ENCODE measurements around the gene OR51B6. TPM values are rescaled to one million over a fixed set of nuclear protein-coding genes. Genes with fewer than 3 reads are reported as not detected.

Gene OR51B6
- total and polyA plus RNA-seq, 2 experiments from 2014 or later = not detected

GRCh38 chr11:5303626-5304025, 47.7 kb upstream of the OR51B6 start:
- H3K4me2 ChIP-seq = no peak overlapping the region
- H3K27ac ChIP-seq (ENCODE audit: low read depth) = no peak overlapping the region
- H3K4me1 Mint-ChIP-seq = no peaks in the 10 kb centered on the region
- H4K20me1 ChIP-seq (replicated peaks; ENCODE audit: insufficient read depth) = no peaks in the 10 kb centered on the region; the same call in 1 of the 2 replicates
- no peaks in the 10 kb centered on the region for H3K79me2 ChIP-seq (replicated peaks; ENCODE audit: insufficient read depth)
- H3K4me3 Mint-ChIP-seq = no peak overlapping the region
- H3K4me3 ChIP-seq = no peak overlapping the region
- H2AFZ ChIP-seq = no peak overlapping the region
- no peaks in the 10 kb centered on the region for H3K36me3 ChIP-seq (ENCODE audit: insufficient read depth)
- TF ChIP-seq ZNF114 (CRISPR knock-in tag; IDR thresholded peaks at IDR 0.05) = no peak
- TF ChIP-seq ZNF331 (CRISPR knock-in tag; IDR thresholded peaks at IDR 0.05; ENCODE audit: low read depth) = no peak
- no peak for TF ChIP-seq JUNB (IDR thresholded peaks at IDR 0.05; ENCODE audit: unreplicated experiment)
- no peak for TF ChIP-seq ZNF462 (CRISPR knock-in tag; IDR thresholded peaks at IDR 0.05)
- no peak for TF ChIP-seq NANOG (IDR thresholded peaks at IDR 0.05; ENCODE audit: borderline replicate concordance)
- no peak for TF ChIP-seq CTCF (conservative IDR thresholded peaks at IDR 0.05; ENCODE audit: low read depth in 2 of 2)
- no peak for TF ChIP-seq ETS1 (IDR thresholded peaks at IDR 0.05)
- TF ChIP-seq REST (IDR thresholded peaks at IDR 0.05; ENCODE audit: unreplicated experiment) = no peak
- TF ChIP-seq EZH2 (IDR thresholded peaks at IDR 0.05; ENCODE audit: low read depth, unreplicated experiment) = no peak
- no peak for TF ChIP-seq STAT1 (IDR thresholded peaks at IDR 0.05; ENCODE audit: unreplicated experiment)
- no peak for TF ChIP-seq CREB1 (CRISPR knock-in tag; IDR thresholded peaks at IDR 0.05; ENCODE audit: low read depth)
- H3K27me3 ChIP-seq (ENCODE audit: insufficient read depth) = no peaks in the 10 kb centered on the region
- H3K4me1 ChIP-seq (ENCODE audit: insufficient read depth) = no peaks in the 10 kb centered on the region
- no peaks in the 10 kb centered on the region for H3K9me3 Mint-ChIP-seq
- H3K36me3 Mint-ChIP-seq (ENCODE audit: low read depth) = no peaks in the 10 kb centered on the region
- H3F3A ChIP-seq (replicated peaks; ENCODE audit: low read depth) = no peaks in the 10 kb centered on the region
- no peaks in the 10 kb centered on the region for H3K27me3 Mint-ChIP-seq (ENCODE audit: insufficient read depth, low read depth, poor library complexity)
- no peaks in the 10 kb centered on the region for H3K9me2 ChIP-seq (ENCODE audit: insufficient read depth)
- DNase-seq (ENCODE audit: low spot score) = no peak
- no peak for ATAC-seq
- H3K27ac Mint-ChIP-seq = no peak overlapping the region

Measured in GM23338 (cell line).